ENCODE results near the gene SELENOO.

SELENOO gene

GRCh38 chr22:50257041-50257440 lies 56.2 kb downstream of the SELENOO start:
- DNase-seq: peak; percentile 69

- DNase-seq: no peak
These were observed 56.9 kb downstream of the SELENOO start for GRCh38 chr22:50257451-50258360.

GRCh38 chr22:50258361-50259292 lies 57.8 kb downstream of the SELENOO start:
- no peak for DNase-seq

GRCh38 chr22:50259302-50259701 lies 58.5 kb downstream of the SELENOO start:
- DNase-seq: no peak

GRCh38 chr22:50260434-50260800 lies 59.6 kb downstream of the SELENOO start:
- no peak for DNase-seq

GRCh38 chr22:50260801-50261614 lies 60.2 kb downstream of the SELENOO start:
- peak; percentile 63 for DNase-seq

GRCh38 chr22:50261615-50262459 lies 61.0 kb downstream of the SELENOO start, which contains the start of gene MAPK12:
MAPK12 (minus strand) TSS chr22:50261683; CDS start chr22:50261509, 174 bp downstream.
- peak; percentile 22 for DNase-seq

GRCh38 chr22:50262460-50262911 lies 61.7 kb downstream of the SELENOO start:
- DNase-seq: peak; percentile 31

- no peak for DNase-seq
These were observed 62.3 kb downstream of the SELENOO start for GRCh38 chr22:50262973-50263617.

- DNase-seq: no peak
These were observed 63.4 kb downstream of the SELENOO start for GRCh38 chr22:50264104-50264745.

GRCh38 chr22:50264946-50265669 lies 64.3 kb downstream of the SELENOO start:
- DNase-seq: no peak

- no peak for DNase-seq
These were observed 66.2 kb downstream of the SELENOO start for GRCh38 chr22:50266994-50267393.

Measured in NCI-H2171 treated with DMSO at 0.1 percent for 48 hours (cell line).